NCI-H1048 (cell line): ENCODE data around the gene TLK2.

Source experiments
- DNase-seq: peaks from one replicate; lab custom pipeline; 2025; lab: John Stamatoyannopoulos, UW

Gene TLK2

GRCh38 chr17:62628831-62629555 is 150.4 kb downstream of the TLK2 start:
- no peak for DNase-seq

DNA sequence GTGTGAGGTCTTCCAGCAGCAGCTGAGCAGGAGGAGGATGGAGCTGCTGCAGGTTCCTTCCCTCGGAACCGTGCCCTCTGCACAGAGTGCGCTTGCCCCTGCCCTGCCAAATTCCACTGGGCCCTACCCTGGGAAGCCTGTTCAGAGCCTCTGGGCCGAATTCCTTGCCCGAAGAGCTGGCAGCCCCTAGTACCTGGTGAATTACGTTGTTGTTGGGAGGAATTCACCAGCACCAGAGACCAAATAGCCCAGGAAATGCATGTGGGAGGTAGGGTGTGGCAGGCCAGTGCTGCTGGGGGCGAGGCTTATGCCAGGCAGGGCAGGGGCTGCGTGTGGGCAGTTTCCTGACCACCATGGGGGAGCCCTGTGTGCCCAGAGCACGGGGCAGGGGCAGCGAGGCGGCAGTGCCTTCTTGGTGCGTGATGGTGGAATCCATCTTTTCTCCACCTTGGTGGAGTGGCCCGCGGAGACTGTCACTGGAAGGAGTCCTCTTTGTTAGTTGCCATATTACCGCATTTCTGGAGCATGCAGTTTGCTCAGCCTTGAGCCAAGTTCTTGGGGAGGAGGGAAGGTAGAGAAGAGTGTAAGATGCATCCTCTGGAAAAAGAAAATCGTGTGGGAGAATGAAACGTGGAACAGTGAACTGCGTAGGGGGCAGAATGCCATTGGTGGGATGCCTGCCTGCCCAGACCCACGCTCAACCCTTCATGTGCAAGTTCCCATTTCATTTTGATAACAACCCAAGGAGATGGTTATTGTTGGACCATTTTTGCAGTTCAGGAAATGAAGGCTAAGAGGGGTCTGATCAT is 151.1 kb downstream of the TLK2 start:
- DNase-seq: no peak

- DNase-seq: no peak
Measured at GRCh38 chr17:62630365-62631085, 151.9 kb downstream of the TLK2 start.

DNA sequence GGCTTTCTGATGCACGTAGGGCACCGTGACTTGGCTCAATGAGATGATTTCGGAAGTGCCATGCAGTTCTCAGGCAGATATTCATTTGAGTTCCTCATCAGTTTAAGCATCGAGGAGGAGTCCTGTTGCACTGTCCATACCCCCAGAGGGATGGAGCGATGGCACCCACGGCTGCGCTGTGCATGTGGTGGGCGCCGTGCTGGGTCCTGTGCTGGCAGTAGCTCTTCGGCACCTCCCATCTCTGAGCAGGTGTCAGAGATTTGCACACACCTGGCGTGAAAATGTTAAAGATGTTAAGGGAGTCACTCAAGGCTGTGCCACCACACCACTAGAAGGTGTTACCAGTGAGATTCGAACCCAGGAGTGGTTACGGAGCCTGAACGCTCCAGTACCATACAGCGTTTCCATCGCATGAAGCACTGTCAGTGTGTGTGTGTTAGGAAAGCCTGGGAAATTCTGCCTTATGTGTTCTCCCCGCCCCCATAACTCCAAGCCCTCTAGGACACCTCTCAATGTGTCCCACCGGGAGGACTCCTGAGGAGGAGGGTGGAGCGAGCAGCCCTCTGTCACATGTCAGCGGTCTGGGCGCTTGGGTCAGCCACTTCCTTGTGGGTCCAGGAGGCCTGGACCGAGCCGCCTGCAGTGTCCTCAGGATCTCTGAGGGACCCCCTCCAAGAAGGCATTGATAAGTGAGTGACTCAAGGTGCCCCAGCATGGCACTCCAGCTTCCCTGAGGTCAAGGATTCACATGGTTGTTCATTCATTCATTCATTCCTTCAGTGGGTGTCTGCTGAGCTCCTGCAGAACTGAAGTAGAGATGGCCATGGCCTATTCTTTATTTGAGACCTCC is 152.7 kb downstream of the TLK2 start:
- no peak for DNase-seq

- no peak for DNase-seq
Measured at GRCh38 chr17:62631936-62632924, 153.6 kb downstream of the TLK2 start.

- no peak for DNase-seq
Measured at GRCh38 chr17:62637809-62638208, 159.2 kb downstream of the TLK2 start.

- no peak for DNase-seq
Measured at GRCh38 chr17:62641153-62641552, 162.5 kb downstream of the TLK2 start.

GRCh38 chr17:62641951-62642350 is 163.3 kb downstream of the TLK2 start:
- no peak for DNase-seq

DNA sequence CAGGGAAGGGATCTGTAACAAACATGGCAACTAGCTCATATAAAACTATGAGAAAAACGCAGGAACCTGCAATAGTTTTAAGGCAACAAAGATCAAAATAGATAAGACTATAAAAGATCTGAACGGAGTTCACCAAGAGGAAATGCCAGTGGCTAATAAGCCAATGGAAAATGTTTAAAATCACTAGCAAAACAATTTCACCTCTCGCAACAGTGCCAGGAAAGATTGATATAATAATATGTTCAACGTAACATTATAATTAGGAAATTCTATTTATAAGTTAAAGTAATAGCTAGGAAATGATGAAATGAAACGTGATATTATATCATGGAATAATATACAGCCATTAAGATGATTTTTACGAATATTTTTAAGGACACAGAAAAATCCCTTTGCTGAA is 164.9 kb downstream of the TLK2 start:
- no peak for DNase-seq

- no peak for DNase-seq
Measured at GRCh38 chr17:62644487-62645173, 166.0 kb downstream of the TLK2 start.

- no peak for DNase-seq
Measured at GRCh38 chr17:62648251-62648955, 169.8 kb downstream of the TLK2 start.

DNA sequence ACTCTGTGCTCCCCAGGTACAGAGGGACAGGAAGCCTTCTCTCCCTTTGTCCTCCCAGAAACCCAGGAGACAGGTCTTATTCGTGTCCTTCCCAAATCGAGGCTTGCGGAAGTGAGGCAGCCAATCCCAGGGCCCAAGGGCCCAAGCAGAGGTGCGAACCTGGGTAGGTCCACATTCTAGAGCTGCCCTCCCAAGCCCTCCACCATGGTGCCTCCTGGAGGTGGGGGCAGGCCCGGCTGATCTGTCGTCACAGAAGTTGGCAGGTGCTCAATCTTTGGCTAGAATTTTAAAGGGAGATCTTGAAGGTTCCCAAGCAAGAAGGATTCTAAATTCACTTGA is 170.3 kb downstream of the TLK2 start:
- DNase-seq: no peak

DNA sequence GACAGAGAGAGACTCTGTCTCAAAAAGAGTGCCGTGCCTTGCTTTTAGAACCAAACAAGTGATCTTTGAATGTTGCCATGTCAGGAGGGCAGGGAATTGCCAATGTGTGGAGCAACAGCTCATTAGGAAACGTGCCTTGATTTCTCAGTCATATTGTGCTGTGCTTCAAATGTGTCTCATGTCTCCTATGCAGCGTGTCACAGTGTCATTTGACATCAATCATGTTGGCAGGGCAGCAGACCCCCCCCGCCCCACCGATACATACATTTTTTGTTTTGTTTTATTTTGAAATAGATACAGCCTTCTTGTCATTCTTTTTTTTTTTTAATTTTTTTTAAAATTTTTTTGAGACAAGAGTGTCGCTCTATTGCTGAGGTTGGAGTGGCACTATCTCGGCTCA is 170.9 kb downstream of the TLK2 start:
- no peak for DNase-seq

DNA sequence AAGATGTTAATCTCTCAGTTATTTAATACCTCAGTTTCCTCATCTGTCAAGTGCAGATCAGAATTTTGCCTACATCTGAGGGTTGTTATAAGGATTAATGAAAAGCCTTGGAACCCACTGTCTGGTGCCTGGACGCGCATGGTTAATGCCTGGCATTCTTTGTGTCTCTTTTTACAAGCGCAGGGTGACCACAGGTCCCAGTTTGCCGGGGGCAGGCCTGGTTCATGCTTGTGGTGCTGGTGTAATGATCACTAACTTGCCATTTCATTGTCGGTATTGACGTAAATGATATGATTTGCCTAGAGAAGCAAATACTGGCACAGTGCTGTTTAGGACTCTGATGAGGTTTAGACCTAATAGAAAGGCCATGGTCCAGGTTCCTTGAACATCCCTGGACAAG is 172.0 kb downstream of the TLK2 start:
- DNase-seq: no peak

DNA sequence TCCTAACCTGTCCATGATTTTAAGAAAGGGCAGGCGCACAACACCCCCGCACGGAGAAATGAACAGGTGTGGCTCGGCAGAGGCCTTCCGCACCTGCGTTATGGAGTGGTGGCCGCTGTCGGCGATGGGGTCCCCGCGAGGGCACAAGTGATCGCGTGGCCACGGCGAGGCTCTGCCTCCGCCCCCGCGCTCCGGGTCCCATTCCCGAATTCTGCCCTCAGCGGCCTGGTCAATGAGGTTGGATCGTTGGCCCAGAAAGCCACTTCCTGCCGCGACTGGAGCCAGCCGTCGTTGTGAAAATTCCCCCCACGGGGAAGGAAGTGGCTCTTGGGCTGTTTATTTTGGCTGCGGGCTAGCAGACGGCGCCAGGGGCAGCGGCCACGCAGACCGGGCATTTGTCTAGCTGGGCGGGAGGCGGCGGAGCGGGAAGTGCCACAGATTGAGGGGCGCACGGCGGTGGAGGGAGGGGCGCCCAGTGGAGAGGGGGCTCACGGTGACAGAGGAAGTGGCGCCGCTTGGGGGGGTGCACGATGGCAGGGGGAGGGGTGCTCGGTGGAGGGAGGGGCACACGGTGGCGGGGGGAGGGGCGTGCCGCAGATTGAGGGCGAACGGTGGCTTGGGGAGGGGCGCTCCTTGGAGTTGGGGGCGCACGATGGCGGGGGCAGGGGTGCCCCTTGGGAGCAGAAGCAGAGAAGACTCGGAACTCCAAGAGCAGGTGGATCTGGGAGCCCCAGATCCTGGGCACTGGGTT is 173.8 kb downstream of the TLK2 start:
- DNase-seq: no peak

GRCh38 chr17:62653002-62653825 is 174.6 kb downstream of the TLK2 start:
- no peak for DNase-seq

DNA sequence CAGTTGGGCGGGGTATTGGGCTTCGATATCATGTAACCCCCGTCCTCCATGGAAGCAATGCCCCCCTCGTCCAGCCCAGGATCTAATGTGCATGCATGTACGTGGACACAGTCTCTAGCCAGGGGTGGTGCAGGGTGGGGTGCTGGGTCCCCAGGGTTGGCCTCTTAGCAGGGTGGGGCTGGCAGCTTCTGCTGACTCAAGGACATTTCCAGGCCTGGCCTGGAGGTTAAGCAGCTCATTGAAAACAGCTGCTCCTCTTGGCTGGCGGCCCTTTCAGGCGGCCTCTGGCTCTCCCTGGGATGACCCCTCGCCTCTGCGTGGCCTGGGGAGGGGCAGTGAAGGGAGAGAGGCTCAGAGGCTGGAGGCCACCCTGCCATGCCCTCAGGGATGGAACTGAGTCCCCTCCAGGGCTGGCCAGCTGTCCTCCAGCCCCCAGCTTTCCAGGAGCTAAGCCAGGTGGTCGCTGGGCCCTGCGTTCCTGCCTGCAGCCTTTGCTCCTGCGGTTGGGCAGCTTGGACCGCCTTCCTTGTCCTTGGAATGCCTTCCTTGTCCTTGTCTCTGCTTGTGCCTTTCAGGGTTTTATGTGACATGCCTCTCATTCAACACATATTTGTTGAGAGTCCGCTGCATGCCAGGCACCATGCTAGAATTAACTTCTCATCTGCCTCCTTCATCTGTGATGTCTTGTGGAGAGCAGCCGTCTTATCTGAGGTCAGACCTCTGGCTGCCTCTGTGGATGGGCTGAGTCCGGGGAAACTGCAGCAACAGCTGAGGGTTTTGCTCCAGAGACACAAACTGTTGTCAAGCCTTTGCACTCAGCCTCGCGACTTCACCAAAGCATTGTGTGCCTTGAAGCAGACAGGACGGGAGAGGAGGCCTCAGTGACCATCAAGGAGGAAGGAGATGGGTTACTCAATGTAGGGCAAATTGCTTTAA is 175.5 kb downstream of the TLK2 start:
- no peak for DNase-seq
